Astrocyte of the spinal cord (primary cell): ENCODE data around the gene LCOR.

Experiments
- DNase-seq: peaks from one replicate; pipeline ENCODE4 v3.0.0; 2011; ENCODE audit warnings: low read depth, low spot score
- H3K4me3 ChIP-seq: 2 replicates; pipeline ENCODE4 v1.5.1; 2011; ENCODE audit warnings: low read depth, mild to moderate bottlenecking, low read length, moderate library complexity
- in situ Hi-C: cut with HindIII; loops from 2 replicates; pipeline ENCODE4 v1.10.0; 2017; ENCODE audit warnings: low sequenced_read_pairs
- TF ChIP-seq, protein P1 (sequence below): IDR thresholded peaks from 2 replicates; pipeline ENCODE4 v1.5.1; 2012; ENCODE audit warnings: low read depth, mild to moderate bottlenecking, low read length, inconsistent platforms

The LCOR gene

DNA sequence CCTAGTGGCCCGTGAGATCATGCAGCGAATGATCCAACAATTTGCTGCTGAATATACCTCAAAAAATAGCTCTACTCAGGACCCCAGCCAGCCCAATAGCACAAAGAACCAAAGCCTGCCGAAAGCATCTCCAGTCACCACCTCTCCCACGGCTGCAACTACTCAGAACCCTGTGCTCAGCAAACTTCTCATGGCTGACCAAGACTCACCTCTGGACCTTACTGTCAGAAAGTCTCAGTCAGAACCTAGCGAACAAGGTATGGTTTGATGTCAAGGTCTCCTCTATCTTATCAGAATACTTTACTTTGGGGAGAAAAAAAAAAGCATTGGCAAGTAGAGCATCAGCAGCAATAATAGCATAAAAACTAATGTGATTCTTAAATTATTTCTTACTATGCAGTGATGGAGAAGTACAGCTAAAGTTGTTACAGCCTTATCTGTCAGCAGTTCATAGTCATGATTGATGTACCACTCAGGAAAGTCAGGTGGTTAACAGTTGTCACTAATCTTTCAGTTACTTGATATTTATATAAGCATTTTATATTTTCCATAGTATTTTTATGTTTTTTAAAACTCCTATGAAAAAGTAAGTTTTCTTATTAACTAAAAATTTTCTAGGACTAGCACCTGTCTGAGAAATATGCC lies 117.1 kb downstream of the LCOR start:
- DNase-seq = no peak
- H3K4me3 ChIP-seq = no peak overlapping the region
- TF ChIP-seq, protein P1, sequence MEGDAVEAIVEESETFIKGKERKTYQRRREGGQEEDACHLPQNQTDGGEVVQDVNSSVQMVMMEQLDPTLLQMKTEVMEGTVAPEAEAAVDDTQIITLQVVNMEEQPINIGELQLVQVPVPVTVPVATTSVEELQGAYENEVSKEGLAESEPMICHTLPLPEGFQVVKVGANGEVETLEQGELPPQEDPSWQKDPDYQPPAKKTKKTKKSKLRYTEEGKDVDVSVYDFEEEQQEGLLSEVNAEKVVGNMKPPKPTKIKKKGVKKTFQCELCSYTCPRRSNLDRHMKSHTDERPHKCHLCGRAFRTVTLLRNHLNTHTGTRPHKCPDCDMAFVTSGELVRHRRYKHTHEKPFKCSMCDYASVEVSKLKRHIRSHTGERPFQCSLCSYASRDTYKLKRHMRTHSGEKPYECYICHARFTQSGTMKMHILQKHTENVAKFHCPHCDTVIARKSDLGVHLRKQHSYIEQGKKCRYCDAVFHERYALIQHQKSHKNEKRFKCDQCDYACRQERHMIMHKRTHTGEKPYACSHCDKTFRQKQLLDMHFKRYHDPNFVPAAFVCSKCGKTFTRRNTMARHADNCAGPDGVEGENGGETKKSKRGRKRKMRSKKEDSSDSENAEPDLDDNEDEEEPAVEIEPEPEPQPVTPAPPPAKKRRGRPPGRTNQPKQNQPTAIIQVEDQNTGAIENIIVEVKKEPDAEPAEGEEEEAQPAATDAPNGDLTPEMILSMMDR = no peak
- in situ Hi-C loops = no loop called here

DNA sequence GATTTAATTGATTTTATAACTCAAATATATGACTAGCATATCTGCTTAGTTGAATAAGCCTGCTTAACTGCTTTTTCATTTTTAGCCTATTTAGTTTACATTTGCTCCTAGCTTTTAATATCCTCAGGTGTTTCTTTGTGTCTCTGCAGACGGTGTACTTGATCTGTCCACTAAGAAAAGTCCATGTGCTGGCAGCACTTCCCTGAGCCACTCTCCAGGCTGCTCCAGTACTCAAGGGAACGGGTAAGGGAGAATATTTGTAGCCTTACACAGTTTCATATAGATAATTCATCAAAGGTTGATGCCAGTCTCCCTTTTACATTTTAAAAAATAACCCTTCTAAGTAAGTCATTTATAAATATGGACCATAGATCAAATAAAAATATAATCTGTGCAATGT lies 119.9 kb downstream of the LCOR start:
- in situ Hi-C loops = no loop called here
- H3K4me3 ChIP-seq = no peak overlapping the region
- TF ChIP-seq, protein P1 = no peak
- no peak for DNase-seq

DNA sequence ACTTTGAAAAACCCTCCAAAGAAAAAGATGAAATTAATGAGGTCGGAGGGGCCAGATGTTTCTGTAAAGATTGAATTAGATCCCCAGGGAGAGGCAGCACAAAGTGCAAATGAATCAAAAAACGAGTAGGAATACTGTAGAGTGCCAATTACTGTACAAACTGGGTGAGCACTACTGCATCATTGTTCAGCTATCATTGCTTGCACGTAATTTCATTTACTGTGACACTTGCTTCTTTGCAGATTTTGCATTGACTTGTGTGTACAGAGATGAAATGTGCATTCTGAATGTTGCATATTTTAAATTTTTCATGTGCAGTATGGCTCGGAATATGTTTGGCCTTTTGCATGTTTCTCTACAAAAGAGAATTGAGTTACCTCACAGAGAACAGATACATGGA lies 123.7 kb downstream of the LCOR start:
- in situ Hi-C loops = no loop called here
- TF ChIP-seq, protein P1 = no peak
- DNase-seq = no peak
- no peak overlapping the region for H3K4me3 ChIP-seq

DNA sequence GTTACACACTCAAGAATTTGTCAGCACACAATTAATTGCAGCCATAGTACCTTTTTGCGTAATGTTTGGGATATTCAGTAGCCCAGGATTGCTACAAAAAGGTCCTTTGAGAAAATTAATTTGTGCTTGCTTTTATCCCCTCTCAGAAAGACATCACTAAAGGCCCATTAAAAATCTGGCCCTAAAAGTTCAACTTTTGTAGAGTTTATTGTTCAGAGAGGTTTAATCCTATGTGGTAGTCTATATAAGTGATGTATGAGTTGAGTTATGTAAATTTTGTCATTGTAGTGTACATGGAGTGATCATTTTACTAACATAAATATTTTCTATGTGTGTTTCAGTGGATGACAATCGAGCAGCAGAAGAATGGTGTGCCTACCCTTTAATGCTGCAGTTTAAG lies 126.0 kb downstream of the LCOR start:
- H3K4me3 ChIP-seq = no peak overlapping the region
- TF ChIP-seq, protein P1 = no peak
- in situ Hi-C loops = no loop called here
- no peak for DNase-seq

DNA sequence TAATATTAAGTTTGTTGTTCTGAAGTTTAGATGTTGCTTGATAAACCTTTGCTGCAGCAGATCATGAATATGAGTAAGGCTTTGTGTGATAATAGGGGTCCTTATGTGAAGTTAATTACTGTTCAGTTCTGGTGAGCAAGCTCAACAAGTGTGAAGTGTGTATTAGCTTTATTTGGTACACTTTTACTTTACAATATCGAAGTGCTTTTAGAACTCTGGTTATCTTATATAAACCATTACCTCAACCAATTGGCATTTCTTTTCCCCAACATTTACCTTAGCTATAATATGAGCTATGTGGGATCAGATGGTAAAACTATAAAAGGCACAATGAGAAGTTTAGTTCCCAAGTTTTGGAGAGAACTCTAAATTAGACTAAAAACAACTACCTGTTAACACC lies 127.6 kb downstream of the LCOR start:
- DNase-seq = no peak
- H3K4me3 ChIP-seq = no peak overlapping the region
- in situ Hi-C loops = no loop called here
- TF ChIP-seq, protein P1 = no peak

DNA sequence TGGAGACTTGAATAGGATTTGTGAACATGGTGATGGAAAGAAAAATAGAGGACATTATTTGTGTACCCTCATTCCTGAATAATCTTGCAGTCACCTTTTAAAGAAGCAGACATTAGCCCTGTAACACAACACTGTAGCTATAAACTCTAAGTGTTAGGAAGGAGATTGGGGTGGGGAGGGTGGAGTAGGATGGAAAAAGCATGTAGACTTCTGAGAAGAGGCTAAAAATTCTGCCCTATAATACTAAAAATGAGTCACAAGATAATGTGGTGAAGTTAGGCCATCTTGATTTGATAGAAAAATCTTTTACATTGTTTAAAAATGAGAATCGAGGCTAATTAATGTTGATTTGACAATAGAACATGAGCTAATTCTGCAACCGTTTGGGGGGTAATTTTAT lies 128.8 kb downstream of the LCOR start:
- TF ChIP-seq, protein P1 = no peak
- no peak for DNase-seq
- no peak overlapping the region for H3K4me3 ChIP-seq
- in situ Hi-C loops = no loop called here
